NCI-H748 (cell line): ENCODE data around the gene NR1H2.
"Not testable (repeated sequence)": the region's sequence is repeated elsewhere in the genome, so short reads cannot be mapped to it uniquely, and the experiment has no call there.

Source experiments
- DNase-seq: peaks from one replicate; lab custom pipeline; 2025; ENCODE audit not compliant: unreplicated experiment; lab: John Stamatoyannopoulos, UW

NR1H2 gene

GRCh38 chr19:50344661-50345318, 31.5 kb upstream of the NR1H2 start:
- DNase-seq, result no peak

DNA sequence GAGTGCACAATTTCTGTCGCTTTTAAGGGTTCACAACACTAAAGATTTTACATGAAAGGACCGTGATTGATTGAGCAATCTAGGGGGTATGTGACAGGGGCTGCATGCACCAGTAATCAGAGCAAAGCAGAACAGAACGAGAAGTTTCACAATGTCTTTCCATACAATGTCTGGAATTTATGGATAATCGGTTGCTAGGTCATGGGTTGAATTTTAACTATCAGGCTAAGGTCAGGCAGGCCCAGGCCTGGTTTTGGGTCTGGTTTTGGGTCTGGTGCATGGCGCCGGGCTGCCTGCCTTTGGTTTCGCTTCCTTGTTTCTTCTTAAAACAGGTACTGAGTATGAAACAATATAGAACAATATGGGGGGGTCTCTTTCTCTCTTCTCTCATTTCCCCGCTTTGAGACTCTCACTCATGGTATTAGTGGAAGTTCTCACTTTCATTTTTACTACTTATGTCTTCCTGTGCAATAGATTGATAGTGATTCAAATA, 29.1 kb upstream of the NR1H2 start:
- not testable (repeated sequence) for DNase-seq

- DNase-seq, result no peak
These were observed 26.8 kb upstream of the NR1H2 start for GRCh38 chr19:50349277-50350057.

GRCh38 chr19:50352242-50352641, 24.0 kb upstream of the NR1H2 start:
- DNase-seq, result no peak

DNA sequence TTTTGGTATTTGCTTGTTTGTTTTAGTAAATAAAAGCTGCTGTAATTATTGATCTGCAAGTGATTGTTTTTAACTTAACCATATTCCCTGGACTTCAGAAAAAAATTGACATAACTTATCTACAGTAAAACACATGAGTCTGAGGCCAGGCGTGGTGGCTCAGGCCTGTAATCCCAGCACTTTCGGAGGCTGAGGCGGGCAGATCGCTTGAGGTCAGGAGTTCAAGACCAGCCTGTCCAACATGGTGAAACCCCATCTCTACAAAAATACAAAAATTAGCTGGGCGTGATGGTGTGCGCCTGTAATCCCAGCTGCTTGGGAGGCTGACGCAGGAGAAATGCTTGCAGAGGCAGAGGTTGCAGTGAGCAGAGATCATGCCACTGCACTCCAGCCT, 22.8 kb upstream of the NR1H2 start:
- DNase-seq, result not testable (repeated sequence)

- no peak for DNase-seq
These were observed 19.5 kb upstream of the NR1H2 start for GRCh38 chr19:50356691-50357177.

DNA sequence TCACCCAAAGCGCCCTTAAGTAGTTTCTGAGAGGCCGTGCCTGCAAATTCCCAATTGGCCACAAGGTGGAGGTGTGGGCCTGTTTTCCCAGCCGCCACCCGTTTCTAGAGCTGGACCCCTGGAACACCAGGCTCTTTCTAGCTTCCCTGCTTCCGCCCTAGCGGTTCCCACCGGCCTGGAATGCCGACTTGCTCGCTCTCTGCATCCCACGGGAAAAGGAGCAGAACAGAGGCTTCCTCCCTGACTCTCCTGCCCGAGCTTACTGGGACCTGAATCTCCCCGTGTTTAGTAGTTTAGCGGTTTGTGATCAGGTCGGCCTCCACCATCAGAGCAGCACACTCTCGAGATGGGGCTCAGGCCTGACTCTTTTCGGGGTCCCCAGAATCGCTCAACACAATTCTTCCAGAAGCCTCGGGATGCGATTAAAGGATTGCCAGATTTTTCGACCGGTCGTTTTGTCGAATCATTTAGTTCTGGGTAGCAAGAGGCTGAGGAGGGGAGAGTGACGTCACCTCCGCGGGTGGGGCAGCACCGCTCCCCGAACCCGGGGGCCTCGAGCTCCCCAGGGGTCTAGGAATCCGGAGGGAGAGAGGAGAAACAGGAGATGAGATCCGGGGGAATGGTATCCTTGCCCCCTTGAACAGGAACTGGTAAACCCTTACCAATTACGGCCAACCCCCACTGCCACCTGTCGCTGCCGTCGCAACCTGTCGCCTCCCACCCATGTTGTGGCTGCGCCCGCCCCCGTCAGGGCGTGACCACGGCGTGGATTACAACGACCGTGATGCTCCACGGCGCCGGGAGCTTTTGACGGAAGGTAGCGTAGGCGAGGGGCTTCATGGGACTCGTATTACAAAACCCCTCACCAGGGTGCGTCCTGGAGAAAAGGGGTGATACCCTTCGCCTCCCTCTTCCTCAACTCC, 18.8 kb upstream of the NR1H2 start:
- peak; percentile 92 for DNase-seq

DNA sequence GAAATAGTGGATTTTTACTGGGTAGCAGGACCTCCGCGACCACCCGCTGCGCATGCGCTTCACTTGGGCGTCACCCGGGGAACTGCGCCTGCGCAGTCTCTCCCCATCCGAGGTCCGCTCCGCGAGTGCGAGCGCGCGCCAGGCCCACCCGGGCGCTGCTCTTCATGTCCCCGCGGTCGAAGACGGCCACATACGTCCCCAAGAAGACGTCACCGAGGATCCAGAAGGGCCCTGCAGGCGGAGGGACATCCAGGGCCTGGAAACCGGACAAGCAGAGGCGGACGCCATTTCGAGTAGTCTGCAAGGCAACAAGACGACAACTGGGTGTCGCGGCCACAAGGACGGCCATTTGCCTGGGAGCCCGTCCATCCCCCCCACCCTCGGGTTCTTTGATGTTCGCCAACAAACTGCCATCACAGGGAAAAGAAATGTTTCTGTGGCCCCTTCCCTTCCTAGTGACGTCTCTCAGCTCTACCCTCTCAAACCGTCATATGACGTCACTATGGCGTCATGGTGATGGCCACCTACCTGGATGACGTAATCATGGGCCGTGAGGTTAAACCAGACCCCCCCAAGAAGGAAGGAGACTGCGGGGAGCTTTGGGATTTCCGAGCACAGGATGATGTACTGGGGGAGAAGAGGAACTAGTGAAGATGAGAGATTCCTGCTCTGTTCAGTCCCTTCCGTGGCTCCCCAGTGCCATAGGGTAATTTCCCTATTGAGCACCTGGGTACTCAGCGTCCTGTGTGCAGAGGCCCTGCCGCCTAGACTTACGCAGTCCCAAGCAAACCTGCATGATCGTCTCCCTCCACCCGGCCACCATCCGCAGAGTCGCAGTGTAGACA, 17.6 kb upstream of the NR1H2 start:
- DNase-seq, result peak; percentile 88

DNA sequence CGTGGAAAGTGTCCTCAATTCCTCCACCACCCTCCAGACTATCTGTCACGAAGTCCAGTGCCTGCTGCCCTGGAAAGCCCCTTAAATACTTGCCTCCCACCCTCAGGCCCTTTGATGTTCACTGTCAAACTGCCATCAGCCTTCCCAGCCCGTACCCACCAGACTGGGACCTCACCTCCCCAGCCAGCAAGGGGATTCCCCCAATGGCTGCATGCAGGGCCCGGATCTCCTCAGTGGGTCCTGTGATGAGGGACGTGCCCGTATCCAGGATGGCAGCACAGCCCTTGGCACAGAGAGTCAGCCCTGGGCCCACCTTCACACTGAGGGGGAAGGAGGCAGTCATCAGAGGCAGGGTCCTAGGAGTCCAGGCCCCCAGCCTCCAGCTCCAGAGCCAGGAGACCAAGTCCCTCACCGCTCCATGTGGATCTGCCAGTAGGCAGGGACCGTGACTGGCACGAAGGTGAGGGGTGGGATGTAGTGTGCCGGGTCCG, 16.9 kb upstream of the NR1H2 start:
- DNase-seq, result no peak

DNA sequence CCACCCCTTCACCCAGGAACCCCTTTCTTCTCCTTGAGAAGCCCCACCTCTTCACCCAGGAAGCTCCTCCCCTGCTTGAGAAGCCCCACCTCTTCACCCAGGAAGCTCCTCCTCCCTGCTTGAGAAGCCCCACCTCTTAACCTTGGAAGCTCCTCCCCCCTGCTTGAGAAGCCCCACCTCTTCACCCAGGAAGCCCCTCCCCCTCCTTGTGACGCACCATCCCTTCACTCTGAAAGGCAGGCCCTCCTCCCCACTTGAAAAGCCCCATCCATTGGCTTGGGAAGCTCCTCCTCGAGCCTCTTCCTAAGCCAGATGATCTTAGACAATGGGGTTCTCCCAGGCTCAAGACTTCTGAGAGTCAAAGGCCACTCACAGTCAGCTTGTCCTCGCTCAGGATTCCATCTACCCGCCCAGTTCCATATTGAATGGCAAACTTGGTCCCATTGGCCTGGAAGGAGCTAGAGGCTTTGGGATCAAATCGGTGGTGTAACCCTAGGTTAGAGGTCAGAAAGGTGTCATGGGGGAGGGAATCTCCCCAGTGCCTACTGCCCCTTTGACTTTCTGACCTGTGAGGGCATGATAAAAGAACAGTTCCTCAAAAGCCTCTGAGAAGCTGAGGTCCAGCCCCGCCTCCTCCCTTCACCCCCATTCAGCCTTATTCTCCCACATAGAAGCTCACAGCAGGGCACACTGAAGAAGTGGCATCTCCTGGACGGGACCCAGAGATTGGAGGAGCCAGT, 14.8 kb upstream of the NR1H2 start:
- DNase-seq, result no peak

- no peak for DNase-seq
These were observed 14.2 kb upstream of the NR1H2 start for GRCh38 chr19:50362030-50362412.

DNA sequence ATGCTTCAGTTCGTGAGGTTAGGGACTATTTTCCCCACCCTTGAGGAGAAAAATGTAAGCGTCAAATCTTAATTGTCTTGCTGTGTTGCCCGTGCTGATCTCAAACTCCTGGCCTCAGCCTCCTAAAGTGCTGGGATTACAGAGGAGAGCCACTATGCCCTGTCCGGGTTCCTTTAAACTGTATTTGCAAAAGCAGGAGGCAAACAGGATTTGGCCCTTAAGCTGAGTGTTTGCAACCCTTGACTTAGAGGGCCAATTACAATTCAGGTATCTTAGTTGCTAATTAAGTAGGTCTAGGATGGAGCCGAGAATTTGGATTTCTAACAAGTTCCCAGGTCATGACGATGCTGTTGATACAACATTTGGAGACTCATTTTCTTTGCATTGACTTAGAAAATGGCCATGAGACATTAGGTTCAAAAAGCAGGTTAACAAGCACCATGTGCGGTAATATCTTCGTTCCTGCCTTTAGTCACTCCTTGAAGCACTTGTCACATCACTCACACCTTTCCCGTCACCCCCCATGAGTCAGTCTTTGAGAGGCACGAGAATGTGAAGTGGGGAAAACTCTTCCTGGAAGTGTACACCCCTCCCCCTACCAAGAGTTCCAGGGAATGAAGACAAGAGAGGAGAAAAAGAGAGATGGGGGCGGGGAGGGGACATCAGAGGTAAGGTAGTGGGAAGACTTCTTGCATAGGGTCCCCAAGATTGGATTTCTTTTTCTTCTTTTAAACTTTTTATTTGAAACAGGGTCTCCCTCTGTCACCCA, 13.4 kb upstream of the NR1H2 start:
- DNase-seq, result no peak

GRCh38 chr19:50365434-50366306, 10.6 kb upstream of the NR1H2 start, which contains the start of gene NAPSA:
TSS of gene NAPSA (minus strand) at chr19:50365639. CDS start at chr19:50365621, 18 bp downstream.
- no peak for DNase-seq

DNA sequence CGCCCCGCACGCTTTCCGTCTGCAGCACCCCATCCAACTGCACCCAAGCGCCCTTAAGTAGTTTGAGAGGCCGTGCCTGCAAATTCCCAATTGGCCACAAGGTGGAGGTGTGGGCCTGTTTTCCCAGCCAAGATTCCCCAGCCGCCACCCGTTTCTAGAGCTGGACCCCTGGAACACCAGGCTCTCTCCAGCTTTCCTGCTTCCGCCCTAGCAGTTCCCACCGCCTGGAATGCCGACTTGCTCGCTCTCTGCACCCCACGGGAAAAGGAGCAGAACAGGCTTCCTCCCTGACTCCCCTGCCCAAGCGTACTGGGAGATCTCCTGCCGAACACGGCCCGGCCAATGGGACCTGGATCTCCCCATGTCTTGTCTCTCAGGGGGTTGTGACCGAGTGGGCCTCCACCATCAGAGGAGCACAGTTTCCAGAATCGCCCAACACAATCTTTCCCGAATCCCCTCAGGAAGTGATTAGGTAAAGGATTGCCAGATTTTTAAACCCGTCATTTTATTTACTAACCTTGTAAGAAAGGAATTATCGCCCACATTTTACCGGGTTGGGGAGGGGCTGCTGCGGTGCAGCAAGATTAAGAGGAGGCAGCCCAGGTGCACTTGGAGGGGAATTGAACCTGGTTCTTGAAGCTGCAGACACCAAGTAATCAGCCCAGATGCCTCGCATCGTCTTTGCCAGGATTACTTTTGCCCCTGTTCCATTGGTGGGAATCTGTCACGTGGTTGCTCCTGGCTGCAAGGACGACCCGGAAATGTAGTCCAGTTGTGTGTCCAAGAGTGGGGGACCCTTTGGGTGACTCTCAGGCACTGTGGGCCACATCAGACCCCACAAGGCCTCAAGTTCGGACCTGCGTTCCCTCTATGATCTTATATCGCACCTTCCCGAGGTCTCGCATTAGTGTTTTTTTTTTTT, 7.3 kb upstream of the NR1H2 start:
- DNase-seq, result peak; percentile 84

DNA sequence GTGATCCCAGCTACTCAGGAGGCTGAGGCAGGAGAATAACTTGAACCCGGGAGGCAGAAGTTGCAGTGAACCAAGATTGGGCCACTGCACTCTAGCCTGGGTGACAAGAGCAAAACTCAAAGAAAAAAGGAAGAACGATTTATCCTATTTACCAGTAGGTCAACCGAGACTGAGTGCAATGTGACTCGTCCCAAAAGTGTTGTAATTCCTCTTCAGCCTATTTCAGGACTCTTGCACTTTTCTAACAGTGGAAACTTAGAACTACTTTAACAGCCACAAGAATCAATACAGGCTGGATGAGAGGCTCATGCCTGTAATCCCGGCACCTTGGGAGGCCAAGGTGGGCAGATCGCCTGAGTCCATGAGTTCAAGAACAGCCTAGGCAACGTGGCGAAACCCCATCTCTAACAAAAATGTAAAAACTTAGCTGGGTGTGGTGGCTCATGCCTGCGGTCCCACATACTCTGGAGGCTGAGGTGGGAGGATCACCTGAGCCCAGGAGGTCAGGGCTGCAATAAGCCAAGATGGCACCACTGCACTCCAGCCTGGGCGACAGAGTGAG, 4.3 kb upstream of the NR1H2 start:
- no peak for DNase-seq

- DNase-seq, result peak; percentile 87
These were observed 799 bp downstream of the NR1H2 start for GRCh38 chr19:50377051-50377461.
